8988T (cell line): ENCODE data around the gene TOX2.

Experiments used
- DNase-seq: peaks from one replicate; pipeline ENCODE4 v3.0.0; 2011

The TOX2 gene

DNA sequence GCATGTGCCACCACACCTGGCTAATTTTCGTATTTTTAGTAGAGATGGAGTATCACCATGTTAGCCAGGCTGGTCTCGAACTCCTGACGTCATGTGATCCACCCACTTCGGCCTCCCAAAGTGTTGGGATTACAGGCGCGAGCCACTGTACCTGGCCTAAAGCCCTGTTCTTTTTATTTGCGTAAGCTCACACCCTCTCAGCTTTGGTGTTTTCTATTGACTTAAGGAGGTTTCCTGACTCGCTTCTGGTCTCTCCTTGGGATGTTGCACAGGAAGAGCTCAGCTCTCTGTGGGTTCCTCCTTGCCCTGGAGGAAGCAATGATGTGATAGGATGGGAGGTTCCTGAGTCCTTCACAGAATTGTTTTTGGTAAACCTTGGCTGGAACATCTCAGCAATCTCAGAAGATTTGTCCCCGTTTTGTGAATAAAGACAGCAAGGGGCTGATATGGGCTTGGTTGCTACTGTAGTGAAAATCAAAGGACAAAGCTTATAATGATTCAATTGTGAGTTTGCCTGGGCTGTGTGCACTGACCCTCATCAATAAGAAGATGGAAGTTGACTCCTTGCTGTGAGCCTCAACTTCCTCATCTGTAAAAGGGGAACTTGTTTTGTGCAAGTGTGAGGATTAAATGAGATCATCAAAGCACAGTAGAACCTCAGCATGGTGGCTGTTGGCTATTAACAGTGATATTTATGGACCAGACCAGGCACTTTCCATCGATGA is 27.0 kb downstream of the TOX2 start:
- DNase-seq, result no peak

DNA sequence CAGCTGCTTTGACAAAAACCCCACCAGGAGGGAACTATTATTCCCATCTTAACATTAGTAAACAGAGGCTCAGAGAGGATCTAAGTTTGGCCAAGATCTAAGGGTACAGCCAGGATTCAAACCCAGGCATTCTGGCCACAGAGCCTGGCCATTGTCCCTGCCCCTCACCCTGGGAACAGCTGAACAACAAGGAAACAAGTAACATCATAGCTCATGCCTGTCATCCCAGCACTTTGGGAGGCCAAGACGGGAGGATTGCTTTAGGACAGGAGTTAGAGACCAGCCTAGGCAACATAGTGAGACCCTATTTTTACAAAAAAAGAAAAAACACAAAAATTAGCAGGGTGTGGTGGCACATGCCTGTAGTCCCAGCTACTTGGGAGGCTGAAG is 27.5 kb downstream of the TOX2 start:
- DNase-seq, result no peak

DNA sequence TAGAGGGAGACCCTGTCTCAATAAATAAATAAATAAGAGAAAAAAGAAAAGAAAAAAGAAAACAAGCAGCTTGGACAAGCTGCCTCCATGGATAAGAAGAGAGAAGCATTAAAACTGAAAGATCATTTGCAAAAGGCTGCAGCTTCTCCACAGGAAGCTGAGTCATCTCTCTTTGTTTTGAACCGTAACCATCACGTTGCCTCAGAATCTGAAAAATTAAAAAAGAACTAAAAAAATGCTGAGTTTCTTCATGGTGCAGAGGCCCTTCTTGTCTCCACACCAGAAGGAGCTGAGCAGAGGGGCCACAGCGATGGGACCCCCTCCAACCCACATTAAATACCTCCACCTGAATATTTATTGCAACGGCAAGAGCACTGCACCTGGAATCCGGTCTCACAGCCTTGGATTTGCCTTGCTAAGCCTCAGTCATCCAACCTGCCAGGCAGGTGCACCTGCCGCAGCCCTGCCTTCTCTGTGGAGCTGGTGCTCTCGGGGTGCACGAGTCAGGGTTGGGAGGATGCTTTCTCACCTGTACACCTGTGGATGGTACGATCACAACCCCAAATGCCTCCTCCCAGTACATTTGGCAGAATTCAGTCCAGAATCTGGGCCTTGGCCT is 28.1 kb downstream of the TOX2 start:
- DNase-seq, result no peak

DNA sequence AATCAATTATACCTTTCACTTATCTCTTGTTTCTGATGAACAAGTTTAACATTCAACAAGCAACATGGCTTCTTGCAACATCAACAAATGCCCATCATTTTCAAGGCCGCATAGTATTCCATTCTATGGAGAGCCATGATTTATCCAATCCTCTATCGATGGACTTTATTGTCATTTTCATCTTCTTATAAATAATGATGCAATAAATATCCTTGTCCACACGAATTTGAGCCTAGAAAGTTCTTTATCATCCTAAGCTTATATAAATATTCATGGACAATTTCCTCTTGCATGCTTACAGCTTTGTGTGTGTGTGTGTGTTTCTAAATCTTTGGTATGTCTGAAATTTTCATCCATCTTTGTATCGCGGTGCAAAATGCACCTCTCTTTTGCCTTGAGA is 29.1 kb downstream of the TOX2 start:
- no peak for DNase-seq

DNA sequence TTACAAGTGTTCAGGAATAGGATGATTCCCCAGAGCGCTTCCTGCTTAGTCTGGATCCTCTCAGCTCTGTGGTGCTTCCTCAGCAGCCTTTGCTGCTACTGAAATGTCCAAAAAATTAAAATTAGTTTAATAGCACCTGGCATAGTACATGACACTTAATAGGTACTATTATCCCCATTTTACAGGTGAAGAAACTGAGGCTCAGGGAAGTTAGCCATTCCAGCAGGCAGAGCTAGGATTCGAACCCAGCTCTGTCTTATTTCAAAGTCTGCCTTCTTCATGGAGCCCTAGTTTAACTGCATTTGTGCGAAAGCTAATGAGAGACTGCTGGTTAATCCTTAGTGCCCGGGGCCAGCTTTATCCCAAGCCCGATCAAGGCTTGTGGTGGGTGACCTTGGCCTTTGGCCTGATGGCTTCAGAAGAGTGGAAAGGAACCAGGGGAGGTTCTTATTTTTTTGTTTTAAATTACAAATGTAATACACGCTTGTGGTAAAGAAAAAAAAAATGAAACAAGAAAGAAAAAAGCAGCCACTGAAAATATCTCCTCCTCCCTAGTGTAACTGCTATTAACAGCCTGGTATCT is 30.1 kb downstream of the TOX2 start:
- DNase-seq, result no peak

DNA sequence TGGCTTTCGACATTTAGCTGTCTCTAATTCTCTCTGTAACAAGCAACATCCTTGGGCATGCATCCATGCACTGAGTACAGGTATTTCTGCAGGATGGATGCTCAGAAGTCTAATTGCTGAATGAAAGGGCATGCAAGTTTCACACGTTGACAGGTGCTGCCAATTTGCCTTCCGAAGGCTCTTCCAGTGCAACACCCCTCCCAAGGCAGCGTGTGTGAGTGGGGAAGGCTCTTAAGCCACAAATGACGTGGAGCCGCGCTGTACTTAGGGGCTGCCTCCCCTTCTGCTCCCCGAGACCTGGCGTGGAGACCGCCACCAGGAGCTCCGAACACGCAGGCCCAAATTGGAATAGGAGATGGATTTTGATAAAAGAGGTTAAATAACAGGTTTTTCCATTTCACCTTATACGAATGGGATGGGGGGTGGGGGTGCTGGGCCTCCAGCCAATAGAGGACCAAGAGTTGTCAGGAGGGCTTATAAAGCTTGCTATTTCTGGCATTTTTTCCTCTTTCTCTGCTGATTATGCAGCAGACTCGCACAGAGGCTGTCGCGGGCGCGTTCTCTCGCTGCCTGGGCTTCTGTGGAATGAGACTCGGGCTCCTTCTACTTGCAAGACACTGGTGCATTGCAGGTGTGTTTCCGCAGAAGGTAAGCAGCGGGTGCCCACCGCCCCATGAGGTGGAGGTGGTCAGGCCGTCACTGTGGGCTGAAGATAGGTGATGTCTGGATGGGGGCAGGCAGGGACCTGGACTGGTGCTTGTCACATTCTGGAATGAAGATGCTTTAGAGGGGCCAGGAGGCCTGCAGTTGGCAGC is 30.9 kb downstream of the TOX2 start:
- DNase-seq, result no peak

DNA sequence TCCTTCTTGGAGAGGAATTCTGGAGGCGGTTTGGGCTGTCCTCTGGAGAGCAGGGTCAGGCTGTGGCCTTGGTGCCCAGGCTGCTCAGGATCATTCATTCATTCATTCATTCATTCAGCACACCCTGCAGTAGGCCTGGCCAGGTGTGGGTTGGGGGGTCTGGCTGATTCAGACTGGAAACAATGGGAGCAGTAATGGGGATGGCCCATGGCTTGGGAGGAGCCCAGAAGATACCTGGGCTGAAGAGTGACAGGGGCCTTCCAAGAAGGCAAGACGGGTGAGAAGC is 31.5 kb downstream of the TOX2 start:
- DNase-seq, result no peak

DNA sequence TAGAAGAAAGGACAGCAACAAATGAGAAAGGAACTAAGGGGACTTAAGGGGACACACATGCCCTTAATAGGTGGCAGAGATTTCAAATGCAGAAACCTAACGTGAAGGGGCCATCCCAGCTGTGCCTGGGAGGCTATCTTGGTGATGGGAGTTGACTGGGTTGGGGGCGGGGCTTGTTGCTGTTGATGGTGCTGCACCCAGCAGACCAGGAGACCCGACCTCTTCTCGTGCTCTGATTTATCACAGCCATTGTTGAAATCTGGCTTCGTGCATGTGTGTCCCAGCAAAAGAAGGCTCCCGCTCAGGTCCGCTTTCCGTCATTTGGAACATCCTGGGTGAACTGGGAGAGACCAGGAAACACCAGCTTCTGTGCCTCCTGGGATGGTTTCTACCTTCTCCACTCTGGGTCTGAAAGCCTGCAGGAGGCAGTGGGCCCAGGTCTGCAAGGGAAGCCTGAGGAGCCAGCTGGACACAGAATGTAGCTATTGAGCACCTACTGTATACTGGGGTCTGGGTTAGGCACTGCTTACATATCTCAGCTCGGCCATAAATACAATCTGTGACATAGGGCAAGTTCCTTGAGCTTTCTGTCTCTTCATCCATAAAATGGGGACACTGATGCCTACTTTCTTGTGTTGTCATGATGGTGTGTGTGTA is 32.1 kb downstream of the TOX2 start:
- no peak for DNase-seq

DNA sequence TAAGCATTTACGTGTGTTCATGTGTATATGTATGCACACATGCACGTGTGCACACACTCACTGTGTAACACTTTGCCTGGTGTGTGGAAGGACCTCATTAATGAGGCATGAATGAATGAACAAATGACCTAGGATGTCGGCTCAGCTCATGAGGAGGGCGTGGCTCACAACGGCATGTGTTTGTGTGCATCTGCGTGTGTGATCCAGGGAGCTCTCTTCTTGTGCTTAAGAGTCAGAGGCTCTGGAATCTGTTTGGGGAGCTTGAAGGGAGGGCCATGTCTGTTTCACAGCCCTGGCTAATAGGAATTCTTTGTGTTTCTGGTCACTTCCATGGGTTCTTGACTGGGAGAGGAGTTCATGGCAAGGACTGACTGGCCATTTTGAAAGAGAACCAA is 32.7 kb downstream of the TOX2 start:
- DNase-seq, result no peak

DNA sequence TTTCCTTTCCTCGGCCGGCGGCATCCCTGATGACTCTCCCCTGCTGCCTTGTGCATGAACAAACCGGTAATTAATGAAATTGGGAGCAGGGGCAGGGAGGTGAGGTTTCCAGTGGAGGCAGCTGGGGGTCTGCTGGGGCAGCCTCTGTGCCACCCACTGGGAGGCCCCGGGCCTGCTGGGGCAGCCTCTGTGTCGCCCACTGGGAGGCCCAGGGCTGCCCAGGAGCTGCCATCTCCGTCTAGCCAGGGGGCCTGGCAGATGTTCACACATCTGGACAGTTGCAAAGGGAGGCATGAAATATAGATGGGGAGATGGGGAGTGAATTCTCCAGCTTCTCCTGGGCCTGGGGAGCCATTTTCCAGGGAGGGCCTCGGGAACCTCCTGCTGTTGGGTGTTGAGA is 33.8 kb downstream of the TOX2 start:
- no peak for DNase-seq

DNA sequence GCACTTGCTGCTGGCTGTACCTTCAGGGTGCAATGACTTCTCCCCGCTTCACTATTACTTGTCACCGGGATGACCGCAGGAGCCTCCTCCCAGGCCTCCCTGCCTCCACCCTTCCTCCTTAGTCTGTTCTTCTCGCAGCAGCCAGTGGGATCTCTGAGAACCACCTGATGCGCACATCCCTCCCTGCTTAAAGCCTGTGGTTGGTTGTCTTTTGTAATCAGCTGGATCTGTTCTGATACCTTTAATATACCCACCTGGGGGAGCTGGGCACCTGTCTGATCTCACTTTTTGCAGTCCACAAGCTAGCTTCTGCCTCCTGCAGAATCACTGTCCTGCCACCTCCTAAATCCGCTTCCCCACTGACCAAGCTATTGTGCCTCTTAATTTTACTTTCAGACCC is 34.6 kb downstream of the TOX2 start:
- DNase-seq, result no peak

DNA sequence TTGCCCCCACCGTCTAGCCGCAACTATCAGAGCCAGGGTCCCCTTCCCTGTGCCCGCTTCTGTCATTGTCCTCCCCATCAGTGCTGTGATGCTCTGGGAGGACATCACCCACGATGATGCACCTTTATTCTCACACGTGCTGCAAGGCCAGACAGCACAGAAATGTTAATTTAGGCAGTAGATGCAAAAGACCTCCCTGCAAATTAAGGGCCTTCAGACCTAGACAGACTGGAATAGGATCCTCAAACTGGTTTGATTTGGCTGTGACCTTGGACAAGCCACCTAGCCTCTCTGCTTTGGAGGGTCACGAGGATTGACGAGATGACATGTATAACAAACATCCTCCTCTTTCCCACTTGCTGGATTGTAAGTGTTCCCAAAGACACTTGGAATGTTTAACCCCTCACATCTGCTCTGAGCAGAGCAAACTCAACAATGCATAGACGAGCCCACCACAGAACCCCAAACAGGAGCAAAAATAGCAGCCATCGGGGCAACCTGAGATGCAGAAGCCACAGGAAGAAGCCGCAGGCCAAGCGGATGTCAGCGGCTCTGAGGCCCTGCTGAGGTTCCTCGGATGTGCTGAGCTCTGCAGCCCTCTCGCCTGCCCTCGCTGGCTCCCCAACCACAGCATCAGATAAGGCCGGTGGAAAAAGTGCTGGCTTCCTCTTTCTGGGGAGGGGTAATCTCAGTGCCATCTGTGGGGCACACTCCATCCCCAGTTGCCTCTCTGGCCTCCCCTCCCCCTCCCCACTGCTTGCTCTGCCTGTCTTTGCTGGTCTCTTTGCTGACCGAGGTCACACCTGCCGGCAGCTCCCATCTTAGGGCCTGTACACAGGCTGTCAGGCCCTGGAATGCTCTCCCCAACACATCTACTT is 35.3 kb downstream of the TOX2 start:
- DNase-seq, result no peak

DNA sequence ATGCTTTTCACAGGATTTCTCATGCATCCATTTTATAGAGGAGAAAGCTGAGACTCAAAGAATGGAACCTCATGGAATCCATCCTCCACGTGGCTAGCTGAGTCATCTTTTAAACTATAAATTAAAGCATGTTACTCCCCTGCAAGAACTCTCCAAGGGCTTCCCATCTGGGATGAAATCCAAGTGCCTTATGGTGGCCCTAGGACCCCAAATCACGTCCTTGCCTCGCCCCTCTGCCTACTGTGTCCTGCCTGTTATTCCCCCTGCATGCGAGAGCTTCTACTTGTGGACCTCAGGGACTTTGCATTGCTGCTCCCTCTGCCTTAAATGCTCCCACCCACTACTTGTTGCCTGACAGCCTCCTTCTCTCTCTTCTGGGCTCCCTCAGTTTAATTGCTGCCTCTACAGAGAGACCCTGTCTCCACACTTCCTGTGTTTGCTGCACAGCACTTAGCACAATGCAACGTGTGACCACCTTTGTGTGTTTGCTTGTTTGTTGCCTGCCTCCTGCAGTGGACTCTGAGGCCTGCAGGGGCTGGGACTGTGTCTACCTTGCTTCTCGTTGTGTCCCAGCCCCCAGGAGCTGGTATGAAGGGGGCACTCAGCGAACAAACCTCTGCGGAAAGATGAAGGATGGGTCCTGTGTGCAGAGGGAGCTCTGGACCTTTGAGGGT is 39.4 kb downstream of the TOX2 start:
- no peak for DNase-seq

DNA sequence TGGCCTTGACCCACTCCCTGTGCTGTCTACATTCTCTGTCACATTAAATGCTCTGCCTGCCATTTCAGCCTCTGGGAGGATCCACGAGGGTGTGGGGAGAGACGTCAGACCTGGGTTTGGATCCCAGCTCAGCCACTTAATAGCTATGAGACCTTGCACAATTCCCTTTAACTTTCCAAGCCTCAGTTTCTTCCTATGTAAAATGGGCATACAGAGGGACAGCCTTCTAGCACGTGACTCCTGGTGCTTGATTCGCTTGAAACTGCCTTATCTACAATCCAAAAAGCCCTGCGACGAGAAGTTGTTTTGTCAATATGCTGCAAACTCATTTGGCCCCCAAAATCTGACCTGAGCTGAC is 40.0 kb downstream of the TOX2 start:
- DNase-seq, result no peak

DNA sequence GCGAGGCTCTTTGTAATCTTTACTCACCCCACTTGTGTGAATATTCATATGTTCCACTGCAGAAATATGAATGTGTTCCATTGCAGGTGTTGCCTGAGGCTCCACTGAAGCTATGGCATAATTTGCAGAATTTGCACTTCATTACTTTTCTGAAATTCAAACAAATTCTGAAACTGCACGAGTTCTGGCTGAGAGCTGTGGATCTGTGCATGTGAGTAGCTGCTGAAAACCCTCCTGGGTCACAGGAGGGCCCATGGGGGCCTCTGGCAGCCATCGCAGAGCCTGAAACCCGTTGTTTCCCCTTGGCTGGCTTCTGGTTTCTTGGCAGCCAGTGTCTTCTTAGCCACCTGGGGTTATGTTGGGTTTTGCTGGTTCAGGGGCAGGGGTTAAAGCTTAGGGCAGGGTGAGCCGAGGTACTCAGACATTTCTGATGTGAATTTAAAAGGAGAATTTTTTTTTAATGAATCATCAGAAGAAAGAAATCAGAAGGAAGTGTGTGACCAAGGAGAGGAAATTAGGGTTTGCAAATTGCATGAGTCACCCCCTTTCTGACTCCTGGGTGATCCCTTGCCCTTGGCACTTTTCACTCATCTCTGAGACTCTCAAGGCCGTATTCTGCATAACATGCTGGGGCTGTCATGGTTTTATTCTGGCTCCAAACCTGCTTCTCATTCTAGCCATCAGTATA is 40.6 kb downstream of the TOX2 start:
- peak; percentile 43 for DNase-seq

DNA sequence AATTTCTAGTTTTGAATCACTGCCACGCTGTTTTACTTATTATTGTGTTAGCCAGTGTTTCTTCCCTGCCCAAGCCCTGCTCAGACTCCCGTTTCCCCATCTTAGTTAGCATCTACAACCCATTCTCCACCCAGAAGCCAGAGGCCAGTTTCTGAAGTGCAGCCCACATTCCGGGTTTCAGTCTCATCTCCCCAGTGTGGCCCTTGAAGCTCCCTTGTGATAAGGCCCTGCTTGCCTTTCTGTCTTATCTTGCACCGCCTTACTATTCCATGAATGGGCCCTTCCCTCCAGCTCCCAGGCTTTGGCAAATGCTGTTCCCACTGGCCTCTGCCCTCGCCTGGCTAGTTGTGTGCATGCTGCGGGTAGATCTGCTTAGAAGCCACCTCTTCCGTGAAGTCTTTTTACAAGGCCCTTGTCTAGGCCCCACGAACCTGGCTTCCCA is 41.1 kb downstream of the TOX2 start:
- no peak for DNase-seq

DNA sequence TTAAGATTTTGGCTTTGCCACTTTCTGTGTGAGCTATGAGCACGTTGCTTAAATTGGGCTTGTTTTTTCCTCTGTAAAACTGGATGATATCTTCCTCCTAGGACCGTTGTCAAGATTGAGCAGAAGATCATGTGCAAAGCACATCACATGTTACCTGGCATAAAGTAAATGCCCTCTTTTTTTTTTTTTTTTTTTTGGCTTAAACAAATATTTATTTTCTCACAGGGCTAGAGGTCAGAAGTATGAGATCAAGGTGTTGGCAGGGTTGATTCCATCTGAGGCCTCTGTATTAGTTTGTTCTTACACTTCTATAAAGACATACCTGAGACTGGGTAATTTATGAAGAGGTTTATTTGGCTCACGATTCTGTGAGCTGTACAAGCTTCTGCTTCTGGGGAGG is 42.7 kb downstream of the TOX2 start:
- DNase-seq, result no peak

DNA sequence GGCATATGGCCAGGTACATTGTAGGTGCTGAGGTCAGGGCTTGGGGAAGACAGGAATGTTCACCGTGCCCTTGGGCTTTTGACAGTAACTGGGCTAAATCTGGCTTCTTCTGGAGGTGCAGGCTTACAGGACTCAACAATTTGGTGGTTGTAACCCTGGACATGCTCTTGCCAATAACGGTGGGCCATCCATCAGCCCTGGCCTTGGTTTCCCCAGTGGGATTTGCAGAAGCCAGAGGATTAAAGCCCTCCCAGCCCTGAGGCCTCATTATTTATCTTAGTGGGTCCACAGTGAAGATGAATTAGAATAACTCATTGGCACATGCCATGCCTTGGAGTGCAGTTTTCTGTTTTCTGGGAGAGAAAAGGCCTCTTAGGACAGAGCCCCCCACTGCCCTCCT is 44.0 kb downstream of the TOX2 start:
- no peak for DNase-seq

DNA sequence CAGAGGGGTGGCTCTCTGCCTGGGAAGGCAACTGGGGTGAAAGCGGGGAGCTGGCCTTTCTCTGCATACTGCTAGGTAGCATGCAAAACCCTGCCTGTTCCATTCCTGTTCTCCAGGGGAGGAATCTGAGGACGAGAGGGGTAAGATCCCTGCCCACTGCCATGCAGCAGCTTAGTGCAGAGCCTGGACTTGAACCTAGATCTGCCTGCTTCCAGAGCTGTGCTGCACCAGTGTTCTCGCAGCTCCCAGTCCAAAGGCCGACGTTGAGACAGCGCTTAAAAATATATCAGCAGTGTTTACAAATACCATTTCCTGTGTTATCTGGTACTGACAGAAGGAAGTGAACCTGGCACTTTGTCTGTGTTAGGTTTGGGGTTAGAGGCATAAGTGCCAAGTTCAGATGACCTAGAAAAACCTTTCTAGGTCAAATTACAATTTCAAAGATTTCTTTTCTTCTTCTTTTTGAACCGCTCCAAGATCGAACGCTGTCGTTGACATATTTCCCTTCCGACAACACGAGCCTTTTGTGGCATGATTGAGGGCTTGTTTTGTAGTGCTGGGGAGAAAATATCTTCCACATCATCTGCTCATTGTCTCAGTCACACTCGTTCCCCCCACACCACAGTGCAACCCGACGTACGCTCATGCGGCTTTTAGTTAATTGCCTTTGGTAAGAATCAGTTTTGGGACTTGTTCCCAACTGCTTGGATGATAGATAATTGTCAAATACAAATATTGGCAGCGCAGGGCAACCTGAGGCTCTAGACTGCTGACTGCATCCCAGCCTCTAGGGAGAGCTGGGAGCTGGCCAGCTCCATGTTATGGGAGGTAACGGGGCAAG is 44.6 kb downstream of the TOX2 start:
- no peak for DNase-seq

DNA sequence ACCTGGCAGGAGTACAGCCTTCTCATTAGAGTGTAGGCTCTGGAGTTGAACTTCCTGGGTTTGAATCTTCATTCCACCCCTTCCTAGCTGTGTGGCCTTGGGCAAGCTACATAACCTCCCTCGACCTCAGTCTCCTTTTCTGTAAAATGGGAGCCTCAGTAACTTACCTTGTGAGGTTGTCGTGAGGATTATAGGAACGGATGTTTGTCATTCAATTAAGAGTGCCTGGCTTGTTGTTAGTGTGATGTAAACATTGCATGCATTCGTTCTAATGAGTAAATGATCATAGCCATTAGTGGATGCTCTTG is 45.2 kb downstream of the TOX2 start:
- DNase-seq, result no peak

DNA sequence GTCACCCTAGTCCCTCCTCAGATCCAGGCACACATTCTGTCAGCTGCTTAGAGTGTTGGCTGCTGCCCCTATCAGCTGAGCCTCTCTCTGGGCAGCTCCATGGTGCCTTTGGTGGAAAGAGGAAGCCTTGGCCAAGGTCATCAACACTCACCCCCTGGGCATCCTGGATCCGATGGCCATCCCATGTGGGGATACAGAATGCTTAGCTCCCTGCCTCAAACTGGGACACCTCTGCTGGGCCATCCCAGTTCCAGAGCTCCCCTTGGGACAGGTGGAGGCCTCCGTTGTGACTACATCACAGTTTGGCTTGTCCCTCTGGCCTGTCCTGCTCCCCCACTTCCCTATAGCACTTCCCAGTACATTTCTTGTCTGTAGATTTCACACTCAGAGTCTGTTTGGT is 45.6 kb downstream of the TOX2 start:
- DNase-seq, result no peak
